Activated T-cell treated with anti-CD3 and anti-CD28 coated beads, Interleukin-2, amount 50 U/mL, for 24 hours (primary cell): ENCODE results near the gene GLOD4.
"Not testable (repeated sequence)": the region's sequence is repeated elsewhere in the genome, so short reads cannot be mapped to it uniquely, and the experiment has no call there.

ENCODE experiments used
- DNase-seq: peaks from one replicate; pipeline ENCODE4 v3.0.0-alpha.2; 2020
- H3K27ac Mint-ChIP-seq: 2 replicates; pipeline ENCODE4 v1.8.0; 2020; ENCODE audit warnings: mild to moderate bottlenecking, mixed read lengths
- H3K27me3 Mint-ChIP-seq: 2 replicates; pipeline ENCODE4 v1.8.0; 2020; ENCODE audit warnings: mixed read lengths
- H3K36me3 Mint-ChIP-seq: 2 replicates; pipeline ENCODE4 v1.8.0; 2020; ENCODE audit warnings: low read depth, mixed read lengths
- H3K4me1 Mint-ChIP-seq: 2 replicates; pipeline ENCODE4 v1.8.0; 2020; ENCODE audit warnings: low read depth, mixed read lengths
- H3K4me3 Mint-ChIP-seq: 2 replicates; pipeline ENCODE4 v1.8.0; 2020; ENCODE audit warnings: mild to moderate bottlenecking, moderate library complexity, mixed read lengths
- H3K9me3 Mint-ChIP-seq: 2 replicates; pipeline ENCODE4 v1.8.0; 2020; ENCODE audit warnings: mixed read lengths

Gene GLOD4

GRCh38 chr17:806781-807522 is 24.9 kb upstream of the GLOD4 start:
- no peak for DNase-seq
- Mint-ChIP-seq H3K4me1 (no peaks in the 10 kb centered on the region), H3K27me3 (peaks cover 8% of the 10 kb centered on the region), H3K9me3 (no peaks in the 10 kb centered on the region), H3K27ac (no peak overlapping the region), H3K36me3 (no peaks in the 10 kb centered on the region), H3K4me3 (no peak overlapping the region)

GRCh38 chr17:806346-806745 is 24.3 kb upstream of the GLOD4 start:
- Mint-ChIP-seq H3K4me3 (no peak overlapping the region), H3K27ac (no peak overlapping the region), H3K9me3 (no peaks in the 10 kb centered on the region), H3K4me1 (no peaks in the 10 kb centered on the region), H3K36me3 (no peaks in the 10 kb centered on the region), H3K27me3 (peaks cover 8% of the 10 kb centered on the region)
- no peak for DNase-seq

- not testable (repeated sequence) for DNase-seq, H3K4me3 Mint-ChIP-seq, H3K27me3 Mint-ChIP-seq, H3K27ac Mint-ChIP-seq, H3K36me3 Mint-ChIP-seq, H3K4me1 Mint-ChIP-seq, H3K9me3 Mint-ChIP-seq
Measured at GRCh38 chr17:805886-806285, 23.8 kb upstream of the GLOD4 start.

GRCh38 chr17:804541-805435 is 22.7 kb upstream of the GLOD4 start:
- no peaks in the 10 kb centered on the region for H3K9me3 Mint-ChIP-seq
- no peak overlapping the region for H3K27ac Mint-ChIP-seq

GRCh38 chr17:802901-803881 is 21.1 kb upstream of the GLOD4 start:
- Mint-ChIP-seq H3K4me3 (no peak overlapping the region), H3K4me1 (no peaks in the 10 kb centered on the region), H3K36me3 (no peaks in the 10 kb centered on the region), H3K9me3 (no peaks in the 10 kb centered on the region), H3K27ac (no peak overlapping the region), H3K27me3 (peaks cover 3% of the 10 kb centered on the region)
- DNase-seq: no peak

More at GRCh38 chr17:804541-805435, 22.7 kb upstream of the GLOD4 start:
- Mint-ChIP-seq H3K4me3 (no peak overlapping the region), H3K27me3 (peaks cover 8% of the 10 kb centered on the region), H3K36me3 (no peaks in the 10 kb centered on the region), H3K4me1 (no peaks in the 10 kb centered on the region)
- no peak for DNase-seq

GRCh38 chr17:802481-802880 is 20.4 kb upstream of the GLOD4 start:
- H3K27ac Mint-ChIP-seq: no peak overlapping the region
- DNase-seq: no peak
- peaks cover 3% of the 10 kb centered on the region for H3K27me3 Mint-ChIP-seq
- no peaks in the 10 kb centered on the region for H3K4me1 Mint-ChIP-seq
- no peaks in the 10 kb centered on the region for H3K36me3 Mint-ChIP-seq
- no peak overlapping the region for H3K4me3 Mint-ChIP-seq
- no peaks in the 10 kb centered on the region for H3K9me3 Mint-ChIP-seq

- DNase-seq: no peak
- Mint-ChIP-seq H3K4me3 (no peak overlapping the region), H3K27ac (no peak overlapping the region), H3K4me1 (no peaks in the 10 kb centered on the region), H3K9me3 (no peaks in the 10 kb centered on the region), H3K36me3 (peaks cover 2% of the 10 kb centered on the region), H3K27me3 (no peaks in the 10 kb centered on the region)
Measured at GRCh38 chr17:801660-802059, 19.6 kb upstream of the GLOD4 start.

- H3K4me1 Mint-ChIP-seq: no peaks in the 10 kb centered on the region
- no peaks in the 10 kb centered on the region for H3K9me3 Mint-ChIP-seq
- H3K27ac Mint-ChIP-seq: no peak overlapping the region
- no peak for DNase-seq
- peaks cover 2% of the 10 kb centered on the region for H3K36me3 Mint-ChIP-seq
- H3K27me3 Mint-ChIP-seq: no peaks in the 10 kb centered on the region
- no peak overlapping the region for H3K4me3 Mint-ChIP-seq
Measured at GRCh38 chr17:800446-801242, 18.6 kb upstream of the GLOD4 start.

- Mint-ChIP-seq H3K9me3 (no peaks in the 10 kb centered on the region), H3K27me3 (no peaks in the 10 kb centered on the region), H3K4me1 (peaks cover 7% of the 10 kb centered on the region), H3K27ac (no peak overlapping the region), H3K36me3 (peaks cover 7% of the 10 kb centered on the region), H3K4me3 (no peak overlapping the region)
- no peak for DNase-seq
Measured at GRCh38 chr17:799261-799660, 17.2 kb upstream of the GLOD4 start.

GRCh38 chr17:798246-798645 is 16.2 kb upstream of the GLOD4 start:
- Mint-ChIP-seq H3K27me3 (no peaks in the 10 kb centered on the region), H3K4me3 (no peak overlapping the region), H3K36me3 (peaks cover 12% of the 10 kb centered on the region), H3K4me1 (peaks cover 7% of the 10 kb centered on the region), H3K9me3 (no peaks in the 10 kb centered on the region), H3K27ac (no peak overlapping the region)
- no peak for DNase-seq

GRCh38 chr17:797236-797840 is 15.3 kb upstream of the GLOD4 start:
- Mint-ChIP-seq H3K27ac (no peak overlapping the region), H3K9me3 (no peaks in the 10 kb centered on the region), H3K27me3 (no peaks in the 10 kb centered on the region), H3K4me3 (no peak overlapping the region), H3K4me1 (peaks cover 7% of the 10 kb centered on the region), H3K36me3 (peaks cover 17% of the 10 kb centered on the region)
- DNase-seq: no peak

GRCh38 chr17:796609-797008 is 14.5 kb upstream of the GLOD4 start:
- no peaks in the 10 kb centered on the region for H3K27me3 Mint-ChIP-seq
- no peaks in the 10 kb centered on the region for H3K9me3 Mint-ChIP-seq
- no peak for DNase-seq
- H3K4me1 Mint-ChIP-seq: peaks cover 7% of the 10 kb centered on the region
- H3K36me3 Mint-ChIP-seq: peaks cover 25% of the 10 kb centered on the region
- no peak overlapping the region for H3K4me3 Mint-ChIP-seq
- H3K27ac Mint-ChIP-seq: no peak overlapping the region

- Mint-ChIP-seq H3K9me3 (no peaks in the 10 kb centered on the region), H3K27ac (no peak overlapping the region), H3K4me3 (no peak overlapping the region), H3K4me1 (peaks cover 7% of the 10 kb centered on the region), H3K36me3 (peaks cover 33% of the 10 kb centered on the region), H3K27me3 (no peaks in the 10 kb centered on the region)
- DNase-seq: no peak
Measured at GRCh38 chr17:795721-796120, 13.6 kb upstream of the GLOD4 start.
